Cardiac fibroblast (primary cell): ENCODE results near the gene SLC27A1.
"Not testable (repeated sequence)": the region's sequence is repeated elsewhere in the genome, so short reads cannot be mapped to it uniquely, and the experiment has no call there.

Experiments used
- DNase-seq, 2 donors: peaks; one replicate each; pipeline versions ENCODE4 v3.0.0 to v3.0.0-alpha.2; 2010; ENCODE audit warnings: low read depth in 2 of 2
- H3K4me3 ChIP-seq, 2 donors: replicated peaks in 1 of 2; 1 replicate in 1 of 2; 2 replicates in 1 of 2; pipeline ENCODE4 v1.5.1; 2011; ENCODE audit warnings: low read depth in 2 of 2, low read length in 2 of 2, mild to moderate bottlenecking in 2 of 2, moderate library complexity in 1 of 2
- CTCF ChIP-seq: IDR thresholded peaks from one replicate; pipeline ENCODE4 v1.5.1; 2011; ENCODE audit warnings: low read depth, mild to moderate bottlenecking, low read length, inconsistent platforms

SLC27A1 gene

GRCh38 chr19:17505223-17505622 is 34.9 kb downstream of the SLC27A1 start:
- no peak overlapping the region for H3K4me3 ChIP-seq
- DNase-seq: no peak
- no peak for TF ChIP-seq CTCF

GRCh38 chr19:17506745-17507144 is 36.4 kb downstream of the SLC27A1 start:
- DNase-seq: no peak
- H3K4me3 ChIP-seq: no peak overlapping the region
- TF ChIP-seq CTCF: no peak

- H3K4me3 ChIP-seq, DNase-seq: not testable (repeated sequence)
Measured at GRCh38 chr19:17508558-17508933, 38.2 kb downstream of the SLC27A1 start.

- no peak for TF ChIP-seq CTCF
- H3K4me3 ChIP-seq: peak overlapping the region; percentile 82 to 86
- DNase-seq: peak; percentile 25 to 34
Measured at GRCh38 chr19:17510220-17510993, 40.1 kb downstream of the SLC27A1 start.

GRCh38 chr19:17511724-17512573 is 41.6 kb downstream of the SLC27A1 start:
- H3K4me3 ChIP-seq: peak overlapping the region; percentile 82 to 86
- TF ChIP-seq CTCF: no peak
- peak; percentile 85 to 91 for DNase-seq

- DNase-seq: no peak
- TF ChIP-seq CTCF: no peak
Measured at GRCh38 chr19:17512574-17512939, 42.2 kb downstream of the SLC27A1 start.

GRCh38 chr19:17515408-17516149 is 45.3 kb downstream of the SLC27A1 start:
- TF ChIP-seq CTCF: no peak
- DNase-seq: no peak
- H3K4me3 ChIP-seq: no peak overlapping the region

More at GRCh38 chr19:17512574-17512939, 42.2 kb downstream of the SLC27A1 start:
- peak overlapping the region; percentile 82 to 86 for H3K4me3 ChIP-seq
